T47D (cell line): Measurements from ENCODE around the gene PRRG4.
"Not testable (repeated sequence)": the region's sequence is repeated elsewhere in the genome, so short reads cannot be mapped to it uniquely, and the experiment has no call there.

Experiments used
- DNase-seq, 2 experiments: peaks; one replicate each; pipeline versions ENCODE4 v3.0.0 to v3.0.0-alpha.2; 2011 to 2012; ENCODE audit warnings: low read depth in 1 of 2, low spot score in 1 of 2
- JUND ChIP-seq: IDR thresholded peaks from 2 replicates; pipeline ENCODE4 v1.6.1; 2012; ENCODE audit warnings: low read depth
- in situ Hi-C: cut with HindIII; loops from 2 replicates; pipeline ENCODE4 v1.10.0; 2016; ENCODE audit warnings: low sequenced_read_pairs, low pct_unique_long_range_greater_than_20kb

Gene PRRG4

GRCh38 chr11:32870676-32871075 lies 40.9 kb downstream of the PRRG4 start:
- no peak for TF ChIP-seq JUND
- in situ Hi-C loops, result no loop called here
- DNase-seq, result peak in 1 of 2 experiments; percentile 27

- DNase-seq, result no peak
- in situ Hi-C loops, result no loop called here
- no peak for TF ChIP-seq JUND
These were observed 44.4 kb downstream of the PRRG4 start for GRCh38 chr11:32874132-32874531.

DNA sequence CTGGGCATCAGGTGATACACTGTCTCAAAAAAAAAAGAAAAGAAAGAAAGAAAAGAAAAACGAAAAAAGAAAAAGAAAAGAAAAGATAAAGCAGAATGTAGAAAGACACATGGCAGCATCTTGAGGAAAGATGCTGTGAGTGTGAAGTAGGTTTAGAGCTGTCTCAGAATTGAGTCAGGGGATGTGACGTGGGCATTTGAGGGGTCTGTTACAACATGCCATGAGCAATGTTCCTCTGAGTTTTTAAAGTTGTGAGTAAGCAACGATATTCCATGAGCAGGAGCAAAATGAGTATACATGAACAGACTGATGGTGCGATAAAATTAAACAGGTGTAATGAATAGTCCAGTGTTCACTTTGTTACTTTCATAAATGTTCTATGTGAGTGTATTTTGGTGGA lies 51.6 kb downstream of the PRRG4 start:
- TF ChIP-seq JUND, result no peak
- no peak for DNase-seq
- in situ Hi-C loops, result no loop called here

GRCh38 chr11:32883421-32883820 lies 53.7 kb downstream of the PRRG4 start:
- no peak for DNase-seq
- TF ChIP-seq JUND, result no peak
- in situ Hi-C loops, result no loop called here

GRCh38 chr11:32884023-32884422 lies 54.3 kb downstream of the PRRG4 start:
- DNase-seq, result no peak
- no peak for TF ChIP-seq JUND
- in situ Hi-C loops, result no loop called here

DNA sequence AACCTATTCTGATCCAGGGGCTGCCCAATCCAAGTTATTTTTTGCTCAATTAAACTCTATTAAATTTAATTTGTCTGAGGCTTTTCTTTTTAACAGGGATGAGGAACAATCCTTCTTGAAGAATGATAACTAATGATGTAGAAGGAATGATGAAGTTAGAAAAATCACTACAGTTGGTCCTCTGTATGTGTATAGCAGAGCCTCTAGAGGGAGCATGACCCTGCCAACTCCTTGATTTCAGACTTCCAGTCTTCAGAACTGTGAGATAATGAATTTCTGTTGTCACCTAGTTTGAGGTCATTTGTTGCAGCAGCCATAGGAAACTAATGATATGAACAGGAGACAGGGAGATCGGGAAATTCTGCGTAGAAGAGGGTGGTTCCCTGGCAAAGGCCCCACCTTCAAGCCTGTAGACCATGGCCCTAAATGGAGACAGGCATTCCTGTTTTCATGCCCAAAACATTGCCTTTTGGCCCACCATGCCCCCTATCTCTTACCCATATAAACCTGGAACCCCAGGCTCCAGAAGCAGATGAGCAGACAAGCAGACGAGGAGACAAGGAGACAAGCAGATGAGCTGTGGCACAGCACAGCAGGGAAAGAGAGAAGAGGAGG lies 55.1 kb downstream of the PRRG4 start:
- DNase-seq, result peak in 1 of 2 experiments; percentile 31
- in situ Hi-C loops, result no loop called here

DNA sequence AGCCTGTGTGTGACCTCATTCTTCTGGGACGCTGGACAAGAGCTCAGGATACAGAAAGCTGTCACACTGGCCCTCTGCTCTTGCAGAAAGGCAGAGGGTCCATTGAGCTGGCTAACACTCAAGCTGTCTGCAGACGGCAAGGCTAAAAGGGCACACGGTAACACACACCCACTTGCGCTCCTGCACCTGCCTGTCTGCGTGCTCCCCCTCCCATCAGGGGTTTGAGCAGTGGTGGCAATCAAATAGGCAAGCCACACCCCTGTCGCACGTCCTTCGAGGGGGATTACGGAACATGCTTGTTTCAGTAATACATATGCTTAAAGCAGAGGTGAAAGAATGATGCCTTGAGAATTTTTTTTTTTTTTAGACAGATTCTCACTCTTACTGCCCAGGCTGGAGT lies 55.8 kb downstream of the PRRG4 start:
- no peak for DNase-seq
- in situ Hi-C loops, result no loop called here
- no peak for TF ChIP-seq JUND

More for the DNA sequence above, 55.1 kb downstream of the PRRG4 start:
- TF ChIP-seq JUND, result no peak

- in situ Hi-C loops, result no loop called here
- no peak for DNase-seq
- TF ChIP-seq JUND, result no peak
These were observed 56.5 kb downstream of the PRRG4 start for GRCh38 chr11:32886180-32886579.

- DNase-seq, in situ Hi-C loops: not testable (repeated sequence)
These were observed 58.1 kb downstream of the PRRG4 start for GRCh38 chr11:32887707-32888383.

GRCh38 chr11:32888384-32888710 lies 58.6 kb downstream of the PRRG4 start:
- in situ Hi-C loops, DNase-seq: not testable (repeated sequence)

- in situ Hi-C loops, result no loop called here
- DNase-seq, result no peak
- TF ChIP-seq JUND, result no peak
These were observed 59.1 kb downstream of the PRRG4 start for GRCh38 chr11:32888805-32889204.

GRCh38 chr11:32890843-32891656 lies 61.3 kb downstream of the PRRG4 start:
- DNase-seq, result no peak
- in situ Hi-C loops, result no loop called here
- TF ChIP-seq JUND, result no peak

DNA sequence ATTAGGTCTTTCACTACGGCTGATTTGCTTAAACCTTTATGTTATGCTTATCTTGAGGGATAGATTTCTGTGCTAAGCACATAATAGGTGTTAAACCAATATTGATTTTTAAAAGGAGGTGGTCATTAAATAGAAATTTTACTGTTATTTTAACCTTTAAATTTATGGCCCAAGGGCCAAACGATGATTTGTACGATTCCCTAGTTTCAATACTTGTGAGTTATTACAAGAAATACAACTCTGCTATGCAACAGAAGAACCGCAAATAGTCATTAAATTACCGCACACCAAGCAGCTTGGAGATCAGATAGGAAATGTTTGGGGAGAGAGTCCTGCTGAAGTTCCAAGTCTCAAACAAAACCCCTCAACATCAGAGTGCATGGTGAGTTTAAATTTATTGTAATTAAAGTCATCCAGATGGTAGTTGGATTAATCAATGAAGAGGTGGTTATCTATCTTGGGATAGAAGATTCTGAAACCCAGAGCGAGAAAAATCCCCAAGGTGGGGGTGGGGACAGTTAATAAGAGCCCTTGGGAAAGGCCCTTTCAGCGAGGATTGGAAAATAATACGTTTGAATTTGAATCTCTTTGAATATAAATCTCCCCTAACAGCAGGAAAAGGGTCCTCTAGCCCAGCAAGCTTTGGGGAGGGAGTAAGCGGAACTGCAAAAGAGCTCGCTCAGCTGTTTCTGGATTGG lies 62.1 kb downstream of the PRRG4 start:
- no peak for DNase-seq
- in situ Hi-C loops, result no loop called here
- no peak for TF ChIP-seq JUND
